ENCODE data around the gene GLO1.
A peak's percentile ranks its signal among the peaks of the same experiment; 100 is the strongest.

GLO1 gene

DNA sequence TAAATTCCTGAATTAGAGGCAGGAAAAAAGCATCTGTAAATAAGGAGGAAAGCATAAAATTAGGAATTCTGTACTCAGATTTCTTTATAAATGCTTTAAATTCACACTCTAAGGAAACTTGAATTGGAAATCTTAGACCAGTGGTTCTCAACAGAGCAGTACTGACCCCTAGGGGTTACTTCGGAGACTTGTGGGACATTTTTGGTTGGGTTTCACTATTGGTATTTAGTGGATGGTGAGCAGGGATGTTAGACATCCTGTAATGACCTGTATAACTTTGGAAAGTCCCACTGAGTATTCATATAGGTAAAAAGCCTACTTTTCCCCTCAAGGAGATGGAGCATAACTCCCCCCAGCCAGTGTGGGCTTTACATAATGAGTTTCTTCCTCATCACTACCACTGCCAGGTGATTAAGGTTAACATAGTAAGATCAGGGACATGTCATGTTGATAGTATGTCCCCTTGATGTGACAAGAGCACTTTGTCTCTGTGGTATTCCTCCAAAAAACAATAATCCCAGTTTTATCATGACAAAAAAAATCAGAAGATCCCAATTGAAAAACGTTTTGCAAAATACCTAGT lies 31.0 kb downstream of the GLO1 start:
- DNase-seq (ENCODE audit: low spot score), result peak; percentile 43

- DNase-seq (ENCODE audit: low spot score), result no peak
Measured at GRCh38 chr6:38658418-38659167, 44.4 kb downstream of the GLO1 start.

DNA sequence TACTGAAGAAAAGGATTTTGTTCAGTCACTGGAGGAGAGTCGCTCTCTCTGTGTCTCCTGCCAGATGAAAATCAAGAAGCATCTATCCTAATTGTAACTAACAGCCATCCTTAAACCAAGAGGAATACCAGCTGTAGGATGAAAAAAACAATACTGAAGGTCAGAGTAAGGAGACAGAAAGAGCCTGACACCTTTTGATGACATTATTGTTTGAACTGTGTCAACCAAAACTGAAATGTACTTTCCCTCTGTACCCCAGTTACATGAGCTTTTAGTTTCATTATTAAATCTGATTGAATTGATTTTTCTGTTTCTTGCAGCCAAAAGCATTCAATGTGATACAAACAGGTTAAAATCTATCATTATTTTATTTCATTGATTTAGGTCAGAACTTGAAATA lies 46.0 kb downstream of the GLO1 start:
- DNase-seq (ENCODE audit: low spot score), result no peak

- no peak for DNase-seq (ENCODE audit: low spot score)
Measured at GRCh38 chr6:38654263-38654662, 48.7 kb downstream of the GLO1 start.

DNA sequence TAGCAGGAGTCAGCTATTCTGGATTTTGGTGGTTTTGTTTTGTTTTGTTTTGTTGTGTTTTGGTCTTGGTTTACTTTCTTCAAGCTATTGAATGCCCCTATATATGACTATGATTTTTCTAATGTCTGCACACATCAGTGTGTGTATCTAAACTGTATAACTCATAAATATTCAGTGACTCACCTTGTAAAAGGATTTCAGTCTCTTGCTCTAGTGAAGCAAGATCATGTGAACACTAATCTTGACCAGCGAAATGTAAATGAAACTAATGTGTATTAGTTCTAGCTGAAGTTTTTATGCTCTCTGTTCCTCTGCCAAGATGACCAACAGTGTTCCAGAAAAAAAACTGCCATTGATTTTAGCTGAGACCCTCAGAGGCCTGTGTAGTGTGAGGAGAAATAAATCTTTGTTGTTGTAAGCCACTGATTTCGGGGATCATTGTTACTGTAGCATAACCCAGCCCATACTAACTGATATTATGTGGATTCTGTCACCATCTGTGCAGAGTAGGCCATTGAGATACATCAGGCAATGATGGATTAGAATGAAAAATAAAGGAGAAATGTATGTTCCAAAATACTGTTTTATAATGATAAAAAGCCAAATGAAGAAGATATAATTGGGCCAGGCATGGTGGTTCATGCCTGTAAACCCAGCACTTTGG lies 51.7 kb downstream of the GLO1 start:
- no peak for DNase-seq (ENCODE audit: low spot score)

GRCh38 chr6:38650207-38650752 lies 52.7 kb downstream of the GLO1 start:
- DNase-seq (ENCODE audit: low spot score), result no peak

DNA sequence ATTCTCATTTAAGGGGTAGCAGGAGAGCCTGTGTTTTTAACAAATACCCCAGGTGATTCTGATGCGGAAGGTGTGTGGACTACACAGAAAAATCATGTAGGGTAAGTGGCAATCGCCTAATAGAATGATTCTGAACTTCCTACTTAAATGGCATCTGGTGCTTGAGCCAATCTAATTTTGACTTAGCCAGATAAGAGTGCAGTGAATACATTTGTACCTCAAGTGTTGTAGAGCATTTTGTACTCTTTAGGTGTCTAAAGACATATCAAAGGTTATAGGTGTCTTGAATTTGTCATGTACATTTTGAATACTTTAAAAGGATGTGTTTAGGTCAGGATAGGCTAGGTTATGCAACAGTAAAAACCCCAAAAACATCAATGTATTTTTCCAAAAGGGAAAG lies 53.2 kb downstream of the GLO1 start:
- no peak for DNase-seq (ENCODE audit: low spot score)

DNA sequence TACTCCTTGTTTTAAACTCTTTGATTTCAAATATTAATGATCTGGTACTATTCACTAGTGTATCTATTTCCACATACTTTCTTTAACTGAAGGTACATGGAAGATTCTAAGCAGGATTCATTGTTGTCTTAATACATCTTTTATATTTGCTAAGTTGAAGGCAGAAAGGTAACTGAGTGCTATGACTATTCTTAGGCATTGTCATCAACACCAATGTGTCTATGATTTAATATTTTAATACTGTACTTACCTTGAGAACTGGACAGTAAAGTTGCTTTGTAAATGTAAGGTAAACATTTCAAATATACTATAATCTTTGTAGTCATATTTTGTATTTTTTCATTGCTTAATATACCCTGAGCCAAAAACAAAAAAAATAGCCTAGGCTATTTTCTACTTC lies 54.3 kb downstream of the GLO1 start:
- DNase-seq (ENCODE audit: low spot score), result no peak

DNA sequence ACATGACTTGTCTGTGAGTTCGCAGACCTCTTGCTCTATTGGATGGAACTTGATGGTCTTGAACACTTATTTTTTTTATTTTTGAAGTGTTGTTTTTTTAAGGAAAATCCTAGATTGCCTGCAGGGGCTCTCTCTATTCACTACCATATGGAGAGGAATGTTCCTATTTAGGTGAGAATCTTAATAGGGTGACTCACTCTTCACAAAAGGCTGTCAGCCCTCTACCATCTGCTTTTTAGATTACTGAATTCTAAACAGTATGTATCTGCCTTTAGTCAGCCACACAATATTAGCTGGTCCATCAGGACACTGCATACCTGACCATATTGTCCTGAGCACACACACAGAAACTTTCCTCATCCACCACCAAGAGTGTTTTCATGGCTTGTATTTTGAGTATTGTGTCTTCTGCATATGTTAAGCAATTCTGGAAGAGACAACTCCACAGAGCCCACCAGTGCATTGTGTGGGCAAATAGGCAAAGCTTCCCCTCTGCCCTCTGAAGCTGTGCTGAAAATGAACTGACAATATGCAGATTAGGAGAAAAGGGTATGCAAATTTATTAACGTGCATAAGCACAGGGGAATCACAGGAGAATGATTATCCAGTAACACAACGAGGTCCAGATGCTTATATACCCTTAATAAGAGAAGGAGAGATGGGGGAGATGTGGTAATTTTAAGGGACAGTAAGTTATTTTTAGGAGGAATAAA lies 56.6 kb downstream of the GLO1 start:
- DNase-seq (ENCODE audit: low spot score), result no peak

DNA sequence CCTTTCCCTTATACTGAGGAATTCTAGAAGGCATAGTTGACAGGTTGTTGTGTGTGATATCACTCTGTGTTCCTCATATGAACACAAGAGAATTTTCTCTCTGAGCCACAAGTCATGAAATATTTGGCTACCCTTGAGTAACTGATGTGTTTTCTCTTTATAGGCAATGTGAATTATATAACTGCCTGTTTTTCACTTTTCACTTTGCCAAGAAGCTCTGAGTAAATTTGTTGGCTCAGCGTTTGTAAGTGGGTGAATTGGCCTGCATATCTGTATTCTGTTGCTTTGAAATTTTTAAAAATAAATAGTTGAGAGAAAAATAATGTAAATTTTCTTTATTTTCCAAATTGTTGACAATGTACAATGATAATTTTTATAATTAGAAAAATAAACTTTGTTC lies 58.0 kb downstream of the GLO1 start:
- no peak for DNase-seq (ENCODE audit: low spot score)

DNA sequence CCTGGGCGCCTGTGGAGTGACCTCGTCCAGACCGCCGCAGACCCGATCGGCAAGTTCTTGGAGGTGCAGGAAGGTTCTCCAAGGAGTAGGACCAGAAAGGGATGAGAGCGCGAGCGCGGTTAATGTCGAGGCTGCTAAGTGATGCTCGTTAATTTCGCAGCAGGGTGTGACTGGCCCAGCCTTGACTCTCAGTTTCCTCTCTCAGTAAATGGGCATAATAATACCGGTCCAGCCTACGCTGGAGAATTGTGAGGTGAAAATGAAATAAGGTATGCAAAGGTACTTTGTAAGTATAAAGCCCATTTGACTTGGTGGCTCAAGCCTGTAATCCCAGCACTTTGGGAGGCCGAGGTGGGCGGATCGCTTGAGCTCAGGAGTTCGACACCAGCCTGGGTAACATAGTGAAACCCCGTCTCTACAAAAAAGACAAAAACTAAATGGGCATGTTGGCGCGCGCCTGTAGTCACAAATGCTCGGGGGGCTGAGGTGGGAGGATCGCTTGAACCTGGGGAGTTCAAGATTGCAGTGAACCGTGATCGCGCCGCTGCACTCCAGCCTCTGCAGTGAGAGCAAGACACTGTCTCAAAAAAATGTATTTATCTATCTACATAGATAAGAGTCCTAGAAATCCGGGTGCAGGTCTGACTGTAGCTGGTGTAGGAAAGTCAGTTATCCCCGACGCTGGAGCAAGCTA lies 62.6 kb downstream of the GLO1 start:
- no peak for DNase-seq (ENCODE audit: low spot score)

DNA sequence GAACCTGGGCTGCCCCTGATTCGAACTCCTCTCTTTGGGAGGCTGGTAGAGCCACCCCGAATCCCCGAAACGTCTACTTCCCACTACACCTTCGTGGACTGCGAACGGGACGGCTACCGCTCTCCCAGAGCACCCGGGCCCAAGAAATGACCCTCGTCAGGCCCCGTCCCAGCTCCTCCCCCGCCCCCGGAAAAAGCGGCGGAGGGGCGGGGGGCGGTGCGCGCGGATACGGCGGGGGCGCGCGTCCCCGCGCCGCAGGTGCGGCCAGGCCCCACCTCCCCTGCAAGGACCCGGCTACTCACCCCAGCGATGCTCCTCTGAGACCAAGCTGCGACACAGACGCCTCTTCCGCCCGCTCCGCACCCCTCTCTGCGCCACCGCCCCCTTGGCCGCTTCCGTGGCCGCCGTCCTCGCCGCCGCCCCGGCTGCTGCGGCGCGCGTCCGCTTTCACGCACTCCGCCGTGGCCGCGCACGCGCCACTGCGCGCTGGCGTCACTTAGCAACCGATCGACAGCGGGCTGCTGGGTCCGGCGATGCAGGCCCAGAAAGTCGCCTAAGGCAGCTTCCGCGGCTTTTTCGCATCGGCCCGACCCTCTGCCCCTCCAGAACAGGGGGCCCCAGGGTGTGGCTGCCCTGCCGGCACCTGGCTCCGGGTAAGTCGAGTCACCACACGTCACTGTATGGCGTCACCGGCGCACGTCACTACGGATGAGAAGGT lies 63.3 kb downstream of the GLO1 start, which contains the start of gene BTBD9:
BTBD9 (minus strand) TSS at position 432 of the 718 bp plus-strand sequence.
- peak; percentile 75 for DNase-seq (ENCODE audit: low spot score)

DNA sequence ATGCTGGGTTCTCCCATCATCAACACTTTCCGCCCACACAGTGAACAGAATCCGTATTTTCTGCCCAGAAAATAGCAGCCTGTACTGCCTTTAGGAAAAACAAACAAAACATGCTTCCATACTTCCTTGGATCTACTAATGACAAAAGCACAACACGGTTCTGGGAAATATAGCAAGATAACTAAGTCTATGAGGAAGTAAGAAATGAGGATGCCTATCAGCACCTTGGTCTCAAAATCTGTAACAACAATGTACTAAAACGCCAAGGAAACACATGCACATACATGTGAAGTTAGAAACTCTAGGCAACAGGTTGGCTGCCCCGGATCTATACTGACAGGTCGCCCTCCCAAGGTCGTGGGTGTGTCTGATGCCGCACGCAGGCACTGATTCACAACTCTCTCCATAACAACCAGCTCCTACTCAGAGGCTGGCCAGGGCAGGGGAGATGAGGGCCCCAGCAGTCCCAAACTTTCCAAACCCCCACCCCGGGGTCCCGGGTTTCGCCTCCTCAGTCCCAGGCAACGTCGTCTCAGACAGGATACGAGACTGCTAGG lies 63.9 kb downstream of the GLO1 start:
- DNase-seq (ENCODE audit: low spot score), result peak; percentile 54

DNA sequence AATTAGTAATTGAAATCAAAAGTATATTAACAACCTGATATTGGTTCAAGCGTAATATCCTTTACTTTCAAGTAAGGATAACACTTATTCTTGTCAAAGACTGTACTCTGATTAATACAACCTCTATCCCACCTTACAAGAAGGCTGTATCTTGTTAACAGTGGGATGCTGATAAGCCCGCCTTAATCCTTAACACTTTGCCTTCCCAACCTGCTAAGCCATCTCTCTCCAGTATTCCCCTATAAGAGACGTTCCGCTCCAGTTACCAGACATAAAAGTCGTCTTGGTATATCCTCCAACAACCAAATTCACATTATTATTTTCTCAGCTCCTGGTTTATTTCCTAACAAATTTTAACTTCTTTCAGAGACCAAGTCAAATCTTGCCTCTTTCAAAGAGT lies 65.2 kb downstream of the GLO1 start:
- DNase-seq (ENCODE audit: low spot score), result no peak

- DNase-seq (ENCODE audit: low spot score), result no peak
Measured at GRCh38 chr6:38636027-38636426, 66.9 kb downstream of the GLO1 start.

- no peak for DNase-seq (ENCODE audit: low spot score)
Measured at GRCh38 chr6:38634518-38634917, 68.4 kb downstream of the GLO1 start.

GRCh38 chr6:38632490-38632889 lies 70.5 kb downstream of the GLO1 start:
- DNase-seq (ENCODE audit: low spot score), result no peak

DNA sequence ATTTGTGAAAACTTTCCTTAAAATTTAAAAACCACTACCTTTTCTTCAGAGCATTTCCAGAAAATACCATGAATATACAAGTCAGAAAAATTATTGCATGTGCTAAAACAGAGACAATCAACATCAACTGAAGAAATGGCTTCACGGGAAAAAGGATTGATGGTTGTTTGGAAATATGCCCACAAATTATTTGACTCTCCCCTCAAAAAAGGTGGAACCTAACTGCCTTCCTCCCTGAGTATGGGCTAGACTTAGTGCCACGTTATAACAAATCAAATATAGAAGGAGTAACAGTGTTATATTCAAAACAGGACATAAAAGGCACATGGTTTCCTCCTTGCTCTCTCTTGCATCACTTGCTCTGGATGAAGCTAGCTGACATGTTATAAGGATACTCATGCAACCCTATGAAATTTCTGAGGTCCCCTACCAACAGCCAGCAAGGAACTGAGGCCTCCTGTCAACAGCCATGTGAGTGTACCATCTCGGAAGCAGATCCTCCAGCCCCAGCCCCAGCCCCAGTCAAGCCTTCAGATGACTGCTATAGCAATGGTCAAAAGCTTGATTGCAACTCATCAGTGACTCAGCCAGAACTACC lies 71.7 kb downstream of the GLO1 start:
- DNase-seq (ENCODE audit: low spot score), result no peak
